ENCODE data around the gene ADAMTS2.

The ADAMTS2 gene

DNA sequence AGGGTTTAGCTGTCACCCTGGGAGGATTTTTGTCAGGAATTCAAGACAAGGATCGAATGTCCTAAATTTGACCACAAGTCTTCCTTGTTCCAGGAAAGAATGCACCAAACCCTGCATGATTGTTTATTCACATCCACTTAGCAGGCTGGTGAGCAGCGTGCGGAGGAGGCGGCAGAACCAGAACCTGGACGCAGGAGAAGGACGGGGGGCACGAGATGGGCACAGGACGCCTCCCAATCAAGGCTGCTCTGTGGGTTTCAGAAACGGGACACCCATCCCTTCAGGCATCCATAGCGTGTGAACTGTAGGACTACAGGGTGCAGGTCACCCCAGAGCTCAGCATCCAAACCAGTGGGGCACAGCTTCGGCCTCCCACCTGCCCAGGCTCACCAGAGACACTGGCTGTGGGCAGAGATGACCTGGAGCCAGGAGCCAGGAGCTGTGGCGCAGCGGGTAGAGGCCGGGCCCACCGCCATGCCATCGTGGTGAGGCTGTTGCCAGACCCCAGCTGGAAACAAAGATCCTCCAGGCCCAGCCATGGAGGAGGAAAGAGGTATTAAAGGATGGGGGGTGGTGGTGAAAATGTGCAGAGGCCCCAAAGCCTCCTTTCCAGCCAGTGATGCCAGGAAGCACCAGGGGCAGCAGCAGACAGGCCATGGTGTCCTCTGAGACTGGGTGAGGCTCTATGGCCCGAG, 32.3 kb upstream of the ADAMTS2 start:
- DNase-seq, result no peak
- Mint-ChIP-seq H3K27me3 (ENCODE audit: low read depth, poor library complexity) (peaks cover 7% of the 10 kb centered on the region), H3K9me3 (peaks cover 13% of the 10 kb centered on the region), H3K36me3 (ENCODE audit: low read depth) (no peaks in the 10 kb centered on the region), H3K4me1 (peaks cover 36% of the 10 kb centered on the region), H3K27ac (no peak overlapping the region), H3K4me3 (no peak overlapping the region)
- TF ChIP-seq, protein P1, sequence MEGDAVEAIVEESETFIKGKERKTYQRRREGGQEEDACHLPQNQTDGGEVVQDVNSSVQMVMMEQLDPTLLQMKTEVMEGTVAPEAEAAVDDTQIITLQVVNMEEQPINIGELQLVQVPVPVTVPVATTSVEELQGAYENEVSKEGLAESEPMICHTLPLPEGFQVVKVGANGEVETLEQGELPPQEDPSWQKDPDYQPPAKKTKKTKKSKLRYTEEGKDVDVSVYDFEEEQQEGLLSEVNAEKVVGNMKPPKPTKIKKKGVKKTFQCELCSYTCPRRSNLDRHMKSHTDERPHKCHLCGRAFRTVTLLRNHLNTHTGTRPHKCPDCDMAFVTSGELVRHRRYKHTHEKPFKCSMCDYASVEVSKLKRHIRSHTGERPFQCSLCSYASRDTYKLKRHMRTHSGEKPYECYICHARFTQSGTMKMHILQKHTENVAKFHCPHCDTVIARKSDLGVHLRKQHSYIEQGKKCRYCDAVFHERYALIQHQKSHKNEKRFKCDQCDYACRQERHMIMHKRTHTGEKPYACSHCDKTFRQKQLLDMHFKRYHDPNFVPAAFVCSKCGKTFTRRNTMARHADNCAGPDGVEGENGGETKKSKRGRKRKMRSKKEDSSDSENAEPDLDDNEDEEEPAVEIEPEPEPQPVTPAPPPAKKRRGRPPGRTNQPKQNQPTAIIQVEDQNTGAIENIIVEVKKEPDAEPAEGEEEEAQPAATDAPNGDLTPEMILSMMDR (IDR thresholded peaks at IDR 0.05), result no peak

DNA sequence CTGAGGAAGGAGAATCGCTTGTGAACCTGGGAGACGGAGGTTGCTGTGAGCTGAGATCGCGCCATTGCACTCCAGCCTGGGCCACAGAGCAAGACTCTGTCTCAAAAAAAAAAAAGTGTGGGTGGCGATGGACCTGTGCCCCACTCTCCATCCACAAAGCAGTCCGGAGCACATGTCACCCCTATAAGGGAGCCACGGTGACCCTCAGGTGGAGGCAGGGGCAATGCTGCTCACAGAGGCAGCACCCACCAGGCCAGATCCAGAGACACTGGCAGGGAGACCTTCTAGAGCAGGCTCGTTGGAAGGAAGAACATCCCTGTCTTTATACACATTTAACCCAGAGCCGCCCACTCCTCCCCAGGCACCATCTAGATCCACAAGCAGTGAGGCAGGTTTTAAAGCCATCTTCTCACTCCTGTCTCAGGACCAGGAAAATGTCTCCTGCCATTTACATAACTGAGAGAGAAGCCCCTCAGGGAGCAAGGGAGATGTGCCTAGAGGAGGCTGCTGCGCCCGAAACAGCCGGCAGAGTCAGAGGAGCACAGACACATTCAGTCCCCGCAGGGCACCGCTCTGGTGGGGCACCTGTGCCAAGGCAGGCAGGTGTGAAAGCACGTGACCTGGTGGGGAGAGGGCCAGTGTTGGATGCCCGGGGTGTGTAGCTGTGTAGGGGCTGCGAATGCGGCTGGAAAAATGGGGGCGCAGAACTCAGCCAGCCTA, 31.6 kb upstream of the ADAMTS2 start:
- no peak overlapping the region for H3K4me3 Mint-ChIP-seq
- peaks cover 36% of the 10 kb centered on the region for H3K4me1 Mint-ChIP-seq
- DNase-seq, result no peak
- H3K36me3 Mint-ChIP-seq (ENCODE audit: low read depth), result no peaks in the 10 kb centered on the region
- peaks cover 7% of the 10 kb centered on the region for H3K27me3 Mint-ChIP-seq (ENCODE audit: low read depth, poor library complexity)
- H3K9me3 Mint-ChIP-seq, result peaks cover 13% of the 10 kb centered on the region
- TF ChIP-seq, protein P1 (IDR thresholded peaks at IDR 0.05), result no peak
- no peak overlapping the region for H3K27ac Mint-ChIP-seq

DNA sequence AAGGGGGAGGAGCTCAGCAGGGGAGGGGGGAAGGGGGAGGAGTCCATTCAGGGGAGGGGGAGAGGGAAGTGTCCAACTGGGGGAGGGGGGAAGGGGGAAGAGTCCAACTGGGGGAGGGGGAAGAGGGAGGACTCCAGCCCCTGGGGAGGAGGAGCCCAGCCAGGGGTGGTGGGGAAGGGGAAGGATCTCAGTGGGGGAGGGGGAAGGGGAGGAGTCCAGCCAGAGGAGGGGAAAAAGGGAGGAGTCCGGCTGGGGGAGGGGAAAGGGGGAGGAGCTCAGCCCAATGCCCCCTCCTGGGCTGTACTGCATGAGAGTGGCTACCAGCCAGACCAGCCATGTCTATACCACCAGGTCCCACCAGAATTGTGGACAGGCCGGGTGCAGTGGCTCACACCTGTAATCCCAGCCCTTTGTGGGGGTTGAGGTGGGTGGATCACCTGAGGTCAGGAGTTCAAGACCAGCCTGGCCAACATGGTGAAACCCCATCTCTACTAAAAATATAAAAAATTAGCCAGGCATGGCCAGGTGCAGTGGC, 30.6 kb upstream of the ADAMTS2 start:
- H3K4me3 Mint-ChIP-seq, result no peak overlapping the region
- TF ChIP-seq, protein P1 (IDR thresholded peaks at IDR 0.05), result no peak
- H3K4me1 Mint-ChIP-seq, result peaks cover 36% of the 10 kb centered on the region
- no peak for DNase-seq
- H3K27ac Mint-ChIP-seq, result no peak overlapping the region
- no peaks in the 10 kb centered on the region for H3K36me3 Mint-ChIP-seq (ENCODE audit: low read depth)
- H3K9me3 Mint-ChIP-seq, result peaks cover 9% of the 10 kb centered on the region
- peaks cover 12% of the 10 kb centered on the region for H3K27me3 Mint-ChIP-seq (ENCODE audit: low read depth, poor library complexity)

DNA sequence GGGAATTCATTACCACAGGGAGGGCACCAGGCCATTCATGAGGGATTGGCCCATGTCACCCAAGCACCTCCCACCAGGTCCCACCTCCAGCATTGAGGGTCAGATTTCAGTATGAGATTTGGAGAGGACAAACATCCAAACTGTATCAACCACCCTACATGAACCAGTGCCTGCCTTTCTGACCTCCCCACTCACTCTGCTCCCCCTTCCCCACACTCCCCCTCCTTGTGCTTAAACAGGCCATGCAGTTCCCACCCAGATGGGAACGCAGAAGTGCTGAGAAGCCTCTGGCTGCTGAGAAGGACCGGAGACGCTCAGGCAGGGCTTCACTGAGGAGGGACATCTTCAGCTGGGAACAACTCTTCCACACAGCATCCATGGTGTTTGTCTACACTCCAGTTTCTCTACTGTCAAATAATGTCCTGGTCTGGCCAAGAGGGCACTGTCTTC, 30.0 kb upstream of the ADAMTS2 start:
- peaks cover 36% of the 10 kb centered on the region for H3K4me1 Mint-ChIP-seq
- no peak overlapping the region for H3K4me3 Mint-ChIP-seq
- TF ChIP-seq, protein P1 (IDR thresholded peaks at IDR 0.05), result no peak
- H3K9me3 Mint-ChIP-seq, result peaks cover 9% of the 10 kb centered on the region
- no peak for DNase-seq
- peaks cover 12% of the 10 kb centered on the region for H3K27me3 Mint-ChIP-seq (ENCODE audit: low read depth, poor library complexity)
- no peak overlapping the region for H3K27ac Mint-ChIP-seq
- no peaks in the 10 kb centered on the region for H3K36me3 Mint-ChIP-seq (ENCODE audit: low read depth)

DNA sequence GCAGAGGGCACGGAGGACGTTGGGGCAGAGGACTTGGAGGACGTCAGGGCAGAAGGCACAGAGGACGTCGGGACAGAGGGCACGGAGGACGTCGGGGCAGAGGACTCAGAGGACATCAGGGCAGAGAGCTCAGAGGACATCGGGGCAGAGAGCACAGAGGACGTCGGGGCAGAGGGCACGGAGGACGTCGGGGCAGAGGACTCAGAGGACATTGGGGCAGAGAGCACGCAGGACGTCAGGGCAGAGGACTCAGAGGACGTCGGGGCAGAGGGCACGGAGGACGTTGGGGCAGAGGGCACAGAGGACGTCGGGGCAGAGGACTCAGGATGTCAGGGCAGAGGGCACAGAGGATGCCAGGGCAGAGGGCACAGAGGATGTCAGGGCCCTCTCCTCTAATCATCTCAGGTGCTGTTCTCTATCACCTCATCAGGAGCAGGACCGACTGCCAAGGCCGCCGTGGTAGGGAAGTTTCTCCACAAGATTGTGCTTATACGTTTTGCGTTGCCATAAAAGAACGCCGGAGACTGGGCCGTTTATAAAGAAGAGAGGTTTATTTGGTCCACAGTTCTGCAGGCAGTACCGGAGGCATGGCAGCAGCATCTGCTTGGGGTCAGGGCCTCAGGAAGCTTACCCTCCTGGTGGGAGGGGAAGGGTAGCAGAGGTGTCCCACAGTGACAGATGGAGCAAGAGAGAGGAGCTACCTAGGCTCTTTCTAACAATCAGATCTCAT, 29.4 kb upstream of the ADAMTS2 start:
- no peak for DNase-seq
- no peak overlapping the region for H3K4me3 Mint-ChIP-seq
- TF ChIP-seq, protein P1 (IDR thresholded peaks at IDR 0.05), result no peak
- peaks cover 34% of the 10 kb centered on the region for H3K4me1 Mint-ChIP-seq
- H3K27me3 Mint-ChIP-seq (ENCODE audit: low read depth, poor library complexity), result peaks cover 12% of the 10 kb centered on the region
- no peaks in the 10 kb centered on the region for H3K36me3 Mint-ChIP-seq (ENCODE audit: low read depth)
- H3K27ac Mint-ChIP-seq, result peak overlapping the region; percentile 59
- peaks cover 9% of the 10 kb centered on the region for H3K9me3 Mint-ChIP-seq
